ENCODE measurements around the gene TRIM44. TPM values are rescaled to one million over a fixed set of nuclear protein-coding genes. Genes with fewer than 3 reads are reported as not detected.

Gene TRIM44
- total RNA-seq, 4 donors from 2014 or later, result 27.3 to 83.4 (median 61.4) TPM

GRCh38 chr11:35847473-35847872 is 184.9 kb downstream of the TRIM44 start:
- Histone ChIP-seq H3K4me1 (no peaks in the 10 kb centered on the region), H3K36me3 (no peaks in the 10 kb centered on the region), H3K9me3 (no peaks in the 10 kb centered on the region), H3K27ac (no peak overlapping the region), H3K27me3 (no peaks in the 10 kb centered on the region), H3K4me3 (no peak overlapping the region)
- TF ChIP-seq POLR2A (IDR thresholded peaks at IDR 0.05) (no peak), CTCF (IDR thresholded peaks at IDR 0.05) (no peak)
- DNase-seq, result no peak

GRCh38 chr11:35848616-35849015 is 186.0 kb downstream of the TRIM44 start:
- Histone ChIP-seq H3K36me3 (no peaks in the 10 kb centered on the region), H3K4me1 (no peaks in the 10 kb centered on the region), H3K9me3 (no peaks in the 10 kb centered on the region), H3K27ac (no peak overlapping the region), H3K27me3 (no peaks in the 10 kb centered on the region), H3K4me3 (no peak overlapping the region)
- TF ChIP-seq POLR2A (IDR thresholded peaks at IDR 0.05), result no peak
- no peak for TF ChIP-seq CTCF (IDR thresholded peaks at IDR 0.05)
- DNase-seq, result no peak

- H3K36me3 ChIP-seq, result no peaks in the 10 kb centered on the region
- no peak overlapping the region for H3K27ac ChIP-seq
- no peaks in the 10 kb centered on the region for H3K4me1 ChIP-seq
- H3K9me3 ChIP-seq, result no peaks in the 10 kb centered on the region
- H3K4me3 ChIP-seq, result no peak overlapping the region
- DNase-seq, result no peak
- no peaks in the 10 kb centered on the region for H3K27me3 ChIP-seq
- TF ChIP-seq CTCF (IDR thresholded peaks at IDR 0.05) (no peak), POLR2A (IDR thresholded peaks at IDR 0.05) (no peak)
Observed at GRCh38 chr11:35850191-35850590, 187.6 kb downstream of the TRIM44 start.

- TF ChIP-seq CTCF (IDR thresholded peaks at IDR 0.05) (no peak), POLR2A (IDR thresholded peaks at IDR 0.05) (no peak)
- H3K4me1 ChIP-seq, result no peaks in the 10 kb centered on the region
- no peaks in the 10 kb centered on the region for H3K27me3 ChIP-seq
Observed at GRCh38 chr11:35851342-35851741, 188.8 kb downstream of the TRIM44 start.

GRCh38 chr11:35852056-35852455 is 189.5 kb downstream of the TRIM44 start:
- Histone ChIP-seq H3K4me3 (no peak overlapping the region), H3K4me1 (no peaks in the 10 kb centered on the region), H3K36me3 (no peaks in the 10 kb centered on the region), H3K27ac (no peak overlapping the region), H3K9me3 (no peaks in the 10 kb centered on the region), H3K27me3 (no peaks in the 10 kb centered on the region)
- no peak for TF ChIP-seq POLR2A (IDR thresholded peaks at IDR 0.05)
- TF ChIP-seq CTCF (IDR thresholded peaks at IDR 0.05), result no peak
- no peak for DNase-seq

More at GRCh38 chr11:35851342-35851741, 188.8 kb downstream of the TRIM44 start:
- no peaks in the 10 kb centered on the region for H3K9me3 ChIP-seq
- DNase-seq, result no peak
- H3K27ac ChIP-seq, result no peak overlapping the region
- H3K36me3 ChIP-seq, result no peaks in the 10 kb centered on the region
- H3K4me3 ChIP-seq, result no peak overlapping the region

GRCh38 chr11:35853971-35854370 is 191.4 kb downstream of the TRIM44 start:
- no peak for DNase-seq
- H3K36me3 ChIP-seq, result no peaks in the 10 kb centered on the region
- H3K27ac ChIP-seq, result no peak overlapping the region
- no peaks in the 10 kb centered on the region for H3K9me3 ChIP-seq
- H3K27me3 ChIP-seq, result no peaks in the 10 kb centered on the region
- no peaks in the 10 kb centered on the region for H3K4me1 ChIP-seq
- H3K4me3 ChIP-seq, result no peak overlapping the region
- TF ChIP-seq CTCF (IDR thresholded peaks at IDR 0.05), result no peak
- no peak for TF ChIP-seq POLR2A (IDR thresholded peaks at IDR 0.05)
